SK-N-SH (cell line): ENCODE data around the gene AFP. TPM values are rescaled to one million over a fixed set of nuclear protein-coding genes. Genes with fewer than 3 reads are reported as not detected.

Source experiments
- CTCF ChIA-PET: fragments of 300-600, 350-600 bp; formaldehyde crosslinking; extraction: SDS; loops from one replicate; lab custom pipeline; 2021; lab: Yijun Ruan, JAX
- POLR2A ChIA-PET: fragments of 350-600 bp; sonication (Branson Sonifier 250); formaldehyde crosslinking; extraction: SDS; loops from one replicate; lab custom pipeline; 2020; ENCODE audit warnings: antibody characterized with exemption, inconsistent platforms; lab: Yijun Ruan, JAX
- DNase-seq: peaks from one replicate; pipeline ENCODE4 v3.0.0; 2012
- H2AFZ ChIP-seq: fragments of 200-600 bp; sonication (generic); 2 replicates; pipeline ENCODE4 v1.8.1; 2016; ENCODE audit warnings: antibody characterized with exemption, mild to moderate bottlenecking, low read depth
- H3F3A ChIP-seq: fragments of 200-600 bp; sonication (generic); replicated peaks from 2 replicates; pipeline ENCODE3; 2016; ENCODE audit warnings: antibody characterized with exemption, mild to moderate bottlenecking; ENCODE audit not compliant: insufficient read depth
- H3K27ac ChIP-seq, 2 experiments: fragments of 200-500 bp in 1 of 2; fragments of 200-600 bp in 1 of 2; sonication (Bioruptor generic) in 1 of 2; sonication (generic), shearing (Covaris generic) in 1 of 2; 2 replicates each; pipeline versions ENCODE4 v1.5.1 to v1.6.1; 2014 to 2016; ENCODE audit warnings: low read depth in 2 of 2, inconsistent platforms in 1 of 2, low read length in 1 of 2, mild to moderate bottlenecking in 1 of 2, mixed read lengths in 1 of 2
- H3K27me3 ChIP-seq: fragments of 200-600 bp; sonication (generic), shearing (Covaris generic); 2 replicates; pipeline ENCODE4 v1.6.1; 2016; ENCODE audit warnings: mixed run types; ENCODE audit not compliant: insufficient read depth
- H3K36me3 ChIP-seq, 2 experiments: fragments of 200-500 bp in 1 of 2; fragments of 200-600 bp in 1 of 2; sonication (Bioruptor generic) in 1 of 2; sonication (generic) in 1 of 2; replicated peaks in 1 of 2; 2 replicates each; pipeline versions ENCODE3 to v1.5.1; 2014 to 2016; ENCODE audit warnings: low read length in 1 of 2, mild to moderate bottlenecking in 1 of 2; ENCODE audit not compliant: insufficient read depth in 2 of 2, control insufficient read depth in 1 of 2
- H3K4me1 ChIP-seq, 2 experiments: fragments of 200-500 bp in 1 of 2; fragments of 200-600 bp in 1 of 2; sonication (Bioruptor generic) in 1 of 2; sonication (generic), shearing (Covaris generic) in 1 of 2; 2 replicates each; pipeline versions ENCODE4 v1.5.1 to v1.6.1; 2014 to 2016; ENCODE audit warnings: low read depth in 1 of 2, low read length in 1 of 2, mixed run types in 1 of 2; ENCODE audit not compliant: insufficient read depth in 2 of 2, control insufficient read depth in 1 of 2
- H3K4me2 ChIP-seq: fragments of 200-600 bp; sonication (generic), shearing (Covaris generic); 2 replicates; pipeline ENCODE4 v1.6.1; 2017; ENCODE audit warnings: mixed run types
- H3K4me3 ChIP-seq, 2 experiments: fragments of 200-500 bp in 1 of 2; fragments of 200-600 bp in 1 of 2; sonication (Bioruptor generic) in 1 of 2; sonication (generic), shearing (Covaris generic) in 1 of 2; 2 replicates each; pipeline versions ENCODE4 v1.5.1 to v1.8.1; 2014 to 2016; ENCODE audit warnings: low read depth in 2 of 2, inconsistent platforms in 1 of 2, low read length in 1 of 2, mild to moderate bottlenecking in 1 of 2, mixed read lengths in 1 of 2, moderate library complexity in 1 of 2
- H3K79me2 ChIP-seq: fragments of 200-600 bp; sonication (generic); 2 replicates; pipeline ENCODE4 v1.8.1; 2017; ENCODE audit warnings: mild to moderate bottlenecking; ENCODE audit not compliant: insufficient read depth
- H3K9ac ChIP-seq: fragments of 200-600 bp; sonication (generic); 2 replicates; pipeline ENCODE4 v1.6.1; 2017; ENCODE audit warnings: mixed run types
- H3K9me2 ChIP-seq: fragments of 200-600 bp; sonication (generic); 2 replicates; pipeline ENCODE4 v1.6.1; 2017; ENCODE audit warnings: mixed run types
- H3K9me3 ChIP-seq: fragments of 200-600 bp; sonication (generic); 2 replicates; pipeline ENCODE4 v1.6.1; 2017; ENCODE audit warnings: mixed run types, mild to moderate bottlenecking, moderate library complexity
- H4K20me1 ChIP-seq: fragments of 200-600 bp; sonication (generic); 2 replicates; pipeline ENCODE4 v1.6.1; 2017; ENCODE audit warnings: mild to moderate bottlenecking, mixed run types; ENCODE audit not compliant: insufficient read depth
- CHD2 ChIP-seq: fragments of 150-350 bp; IDR thresholded peaks from 2 replicates; pipeline ENCODE4 v1.6.1; 2018; ENCODE audit warnings: low read length; ENCODE audit not compliant: partially characterized antibody
- ELF1 ChIP-seq: IDR thresholded peaks from 2 replicates; pipeline ENCODE4 v1.4.0; 2012
- EP300 ChIP-seq, 2 experiments: IDR thresholded peaks; 2 replicates each; pipeline versions ENCODE4 v1.4.0 to v1.6.1; 2012; ENCODE audit warnings: borderline replicate concordance in 1 of 2, low read depth in 1 of 2, low read length in 1 of 2
- GATA2 ChIP-seq: sonication (generic); formaldehyde crosslinking; IDR thresholded peaks from 2 replicates; pipeline ENCODE4 v1.5.0; 2020; ENCODE audit warnings: mild to moderate bottlenecking, missing genetic modification reagents
- MEF2A ChIP-seq: IDR thresholded peaks from 2 replicates; pipeline ENCODE4 v1.4.0; 2012; ENCODE audit warnings: low read depth, borderline replicate concordance
- MXI1 ChIP-seq: IDR thresholded peaks from 2 replicates; pipeline ENCODE4 v1.6.1; 2012; ENCODE audit warnings: mild to moderate bottlenecking, low read depth, low read length, improper control_type of control experiment
- NFIC ChIP-seq: IDR thresholded peaks from 2 replicates; pipeline ENCODE4 v1.4.0; 2012; ENCODE audit warnings: borderline replicate concordance
- NRF1 ChIP-seq: IDR thresholded peaks from 2 replicates; pipeline ENCODE4 v1.6.1; 2012; ENCODE audit warnings: low read depth, mild to moderate bottlenecking, low read length
- POLR2AphosphoS5 ChIP-seq: IDR thresholded peaks from 2 replicates; pipeline ENCODE4 v1.6.1; 2012; ENCODE audit warnings: low read depth, low read length
- RCOR1 ChIP-seq: fragments of 150-350 bp; IDR thresholded peaks from 2 replicates; pipeline ENCODE4 v1.6.1; 2017; ENCODE audit warnings: antibody characterized with exemption, low read length
- RFX5 ChIP-seq: IDR thresholded peaks from 2 replicates; pipeline ENCODE4 v1.6.1; 2012; ENCODE audit warnings: mild to moderate bottlenecking, improper control_type of control experiment, low read length
- SIN3A ChIP-seq: IDR thresholded peaks from 2 replicates; pipeline ENCODE4 v1.6.1; 2012; ENCODE audit warnings: low read depth, mild to moderate bottlenecking, low read length, moderate library complexity, borderline replicate concordance
- TAF1 ChIP-seq: IDR thresholded peaks from 2 replicates; pipeline ENCODE4 v1.6.1; 2012; ENCODE audit warnings: low read depth, mild to moderate bottlenecking, low read length, moderate library complexity, borderline replicate concordance
- TCF12 ChIP-seq: IDR thresholded peaks from 2 replicates; pipeline ENCODE4 v1.4.0; 2012
- TEAD4 ChIP-seq: IDR thresholded peaks from 2 replicates; pipeline ENCODE4 v1.4.0; 2012; ENCODE audit warnings: mild to moderate bottlenecking, borderline replicate concordance; ENCODE audit not compliant: insufficient read depth
- USF1 ChIP-seq: IDR thresholded peaks from 2 replicates; pipeline ENCODE4 v1.4.0; 2012; ENCODE audit warnings: low read depth, borderline replicate concordance
- YY1 ChIP-seq: IDR thresholded peaks from 2 replicates; pipeline ENCODE4 v1.4.0; 2012; ENCODE audit warnings: low read depth, mild to moderate bottlenecking
- ZBTB33 ChIP-seq: IDR thresholded peaks from 2 replicates; pipeline ENCODE4 v1.4.0; 2012; ENCODE audit warnings: low read depth, borderline replicate concordance
- polyA plus RNA-seq, 3 experiments: library from polyadenylated mRNA; depleted of rRNA; stranded (reverse); fragments of >200 nt; gene quantifications; 2 replicates each; pipeline ENCODE4 v1.2.3, GENCODE V29; 2012
- TF ChIP-seq, protein P1 (sequence below): fragments of 200-600 bp; sonication (generic); IDR thresholded peaks from 2 replicates; pipeline ENCODE4 v1.6.1; 2017; ENCODE audit warnings: antibody characterized with exemption, mild to moderate bottlenecking, moderate library complexity
- TF ChIP-seq, protein P2 (sequence below): IDR thresholded peaks from 2 replicates; pipeline ENCODE4; 2012

The AFP gene
- polyA plus RNA-seq, 1 of the 3 experiments (the other 2 are of a cell fraction), result 0.28 TPM

DNA sequence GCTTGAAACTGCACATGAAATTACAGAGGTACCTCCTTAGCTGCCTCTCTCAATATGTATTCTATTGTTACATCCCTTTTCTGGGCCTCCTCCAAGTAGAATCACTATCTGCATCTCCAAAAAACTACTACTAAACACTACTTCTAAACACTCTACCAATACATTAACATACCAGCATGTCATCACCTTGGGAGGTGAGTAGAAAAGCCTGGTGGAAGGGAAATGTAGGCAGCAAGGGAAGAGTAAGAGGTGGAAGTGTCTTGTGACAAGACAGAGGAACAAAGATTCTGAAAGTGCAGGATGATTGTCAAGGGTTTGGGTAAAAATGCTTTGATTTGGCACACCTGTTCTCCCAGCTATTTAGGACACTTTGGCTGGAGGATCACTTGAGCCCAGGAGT lies 49.1 kb downstream of the AFP start:
- ChIA-PET POLR2A (no interaction called here), CTCF (no interaction called here)
- Histone ChIP-seq H4K20me1 (no peaks in the 10 kb centered on the region), H3K79me2 (no peaks in the 10 kb centered on the region), H3K27me3 (peaks cover 10% of the 10 kb centered on the region), H3K9ac (no peak overlapping the region), H3K9me2 (no peaks in the 10 kb centered on the region), H3K27ac (no peak overlapping the region), H3K4me1 (no peaks in the 10 kb centered on the region), H3F3A (no peaks in the 10 kb centered on the region), H2AFZ (no peak overlapping the region), H3K36me3 (no peaks in the 10 kb centered on the region), H3K9me3 (no peaks in the 10 kb centered on the region), H3K4me2 (no peak overlapping the region), H3K4me3 (no peak overlapping the region)
- TF ChIP-seq YY1 (no peak), ELF1 (no peak), RFX5 (no peak), TCF12 (no peak), MXI1 (no peak), EP300 (IDR thresholded peaks at IDR 0.05; ENCODE audit: borderline replicate concordance in 1 of 2, low read depth in 1 of 2, low read length in 1 of 2) (no peak), NRF1 (no peak), MEF2A (no peak), GATA2 (CRISPR knock-in tag) (no peak), USF1 (no peak), TEAD4 (no peak), POLR2AphosphoS5 (no peak), RCOR1 (no peak), ZBTB33 (no peak), NFIC (no peak)
- no peak for DNase-seq

GRCh38 chr4:73485596-73485995 lies 49.6 kb downstream of the AFP start:
- H4K20me1 ChIP-seq, result no peaks in the 10 kb centered on the region
- H3K4me1 ChIP-seq, result no peaks in the 10 kb centered on the region
- H3K9me3 ChIP-seq, result no peaks in the 10 kb centered on the region
- POLR2A ChIA-PET, result no interaction called here
- no peak overlapping the region for H3K4me2 ChIP-seq
- H3K36me3 ChIP-seq, result no peaks in the 10 kb centered on the region
- CTCF ChIA-PET, result no interaction called here
- H3K79me2 ChIP-seq, result no peaks in the 10 kb centered on the region
- no peak overlapping the region for H2AFZ ChIP-seq
- DNase-seq, result no peak
- H3F3A ChIP-seq, result no peaks in the 10 kb centered on the region
- peaks cover 10% of the 10 kb centered on the region for H3K27me3 ChIP-seq
- H3K4me3 ChIP-seq, result no peak overlapping the region
- no peaks in the 10 kb centered on the region for H3K9me2 ChIP-seq
- TF ChIP-seq, protein P1, sequence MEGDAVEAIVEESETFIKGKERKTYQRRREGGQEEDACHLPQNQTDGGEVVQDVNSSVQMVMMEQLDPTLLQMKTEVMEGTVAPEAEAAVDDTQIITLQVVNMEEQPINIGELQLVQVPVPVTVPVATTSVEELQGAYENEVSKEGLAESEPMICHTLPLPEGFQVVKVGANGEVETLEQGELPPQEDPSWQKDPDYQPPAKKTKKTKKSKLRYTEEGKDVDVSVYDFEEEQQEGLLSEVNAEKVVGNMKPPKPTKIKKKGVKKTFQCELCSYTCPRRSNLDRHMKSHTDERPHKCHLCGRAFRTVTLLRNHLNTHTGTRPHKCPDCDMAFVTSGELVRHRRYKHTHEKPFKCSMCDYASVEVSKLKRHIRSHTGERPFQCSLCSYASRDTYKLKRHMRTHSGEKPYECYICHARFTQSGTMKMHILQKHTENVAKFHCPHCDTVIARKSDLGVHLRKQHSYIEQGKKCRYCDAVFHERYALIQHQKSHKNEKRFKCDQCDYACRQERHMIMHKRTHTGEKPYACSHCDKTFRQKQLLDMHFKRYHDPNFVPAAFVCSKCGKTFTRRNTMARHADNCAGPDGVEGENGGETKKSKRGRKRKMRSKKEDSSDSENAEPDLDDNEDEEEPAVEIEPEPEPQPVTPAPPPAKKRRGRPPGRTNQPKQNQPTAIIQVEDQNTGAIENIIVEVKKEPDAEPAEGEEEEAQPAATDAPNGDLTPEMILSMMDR, result no peak
- TF ChIP-seq, protein P2, sequence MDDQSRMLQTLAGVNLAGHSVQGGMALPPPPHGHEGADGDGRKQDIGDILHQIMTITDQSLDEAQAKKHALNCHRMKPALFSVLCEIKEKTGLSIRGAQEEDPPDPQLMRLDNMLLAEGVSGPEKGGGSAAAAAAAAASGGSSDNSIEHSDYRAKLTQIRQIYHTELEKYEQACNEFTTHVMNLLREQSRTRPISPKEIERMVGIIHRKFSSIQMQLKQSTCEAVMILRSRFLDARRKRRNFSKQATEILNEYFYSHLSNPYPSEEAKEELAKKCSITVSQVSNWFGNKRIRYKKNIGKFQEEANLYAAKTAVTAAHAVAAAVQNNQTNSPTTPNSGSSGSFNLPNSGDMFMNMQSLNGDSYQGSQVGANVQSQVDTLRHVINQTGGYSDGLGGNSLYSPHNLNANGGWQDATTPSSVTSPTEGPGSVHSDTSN, result no peak
- TF ChIP-seq RFX5 (no peak), POLR2AphosphoS5 (no peak), SIN3A (no peak), TAF1 (no peak), CHD2 (no peak), MXI1 (no peak)
- no peak overlapping the region for H3K9ac ChIP-seq
- no peak overlapping the region for H3K27ac ChIP-seq
